ENCODE measurements around the gene AARSD1. TPM values are rescaled to one million over a fixed set of nuclear protein-coding genes. Genes with fewer than 3 reads are reported as not detected.

The AARSD1 gene
- total RNA-seq = 63.6 and 70.4 TPM in 2 replicates

GRCh38 chr17:42964161-42964932, at the start of gene AARSD1:
Gene AARSD1, minus strand, starts transcription at chr17:42964454. Its CDS starts 14 bp downstream, at chr17:42964440.
- no peak for TF ChIP-seq CTCF (IDR thresholded peaks at IDR 0.05)
- H3K4me1 Mint-ChIP-seq = peaks cover 14% of the 10 kb centered on the region
- peaks cover 44% of the 10 kb centered on the region for H3K36me3 Mint-ChIP-seq (ENCODE audit: low read depth)
- H3K4me3 Mint-ChIP-seq = peak within 1 kb of the TSS; percentile 97
- peak; percentile 94 for ATAC-seq (ENCODE audit: low read depth)
- ChIA-PET POLR2A (interaction anchor here (0.5 to 3.1 kb wide), 11 partner anchors 10 to 351 kb away, joined by 3 to 49 read pairs (median 4); partner anchors contain the start of genes IFI35, PTGES3L, RPL27 and RUNDC1), CTCF (interaction anchor here (2.0 kb wide), 1 partner anchor 34 kb away, joined by 11 read pairs; the partner anchor contains the start of gene RPL27)
- intact Hi-C loops (cut with micrococcal nuclease) = loop anchor here (1.0 kb wide), 3 partner anchors 16 to 34 kb away; partner anchors contain the start of genes PTGES3L, RPL27 and RUNDC1
- H3K27me3 Mint-ChIP-seq = no peaks in the 10 kb centered on the region
- H3K9me3 Mint-ChIP-seq = no peaks in the 10 kb centered on the region
- peak within 1 kb of the TSS; percentile 87 for H3K27ac Mint-ChIP-seq
- peak; percentile 79 for DNase-seq

- CTCF ChIA-PET = interaction anchor here (1.5 kb wide), 1 partner anchor 11 kb away, joined by 5 read pairs; no protein-coding TSS in a partner anchor
- H3K4me3 Mint-ChIP-seq = no peak overlapping the region
- H3K4me1 Mint-ChIP-seq = peaks cover 5% of the 10 kb centered on the region
- intact Hi-C loops (cut with micrococcal nuclease) = no loop called here
- no peak for DNase-seq
- POLR2A ChIA-PET = interaction anchor here (1.1 to 1.8 kb wide), 3 partner anchors 8 to 15 kb away, joined by 3 to 18 read pairs (median 7); partner anchors contain the start of genes RPL27 and VAT1
- peak overlapping the region; percentile 41 for H3K27ac Mint-ChIP-seq
- no peak for TF ChIP-seq CTCF (IDR thresholded peaks at IDR 0.05)
- peaks cover 52% of the 10 kb centered on the region for H3K36me3 Mint-ChIP-seq (ENCODE audit: low read depth)
- ATAC-seq (ENCODE audit: low read depth) = no peak
- H3K27me3 Mint-ChIP-seq = no peaks in the 10 kb centered on the region
- no peaks in the 10 kb centered on the region for H3K9me3 Mint-ChIP-seq
Observed at GRCh38 chr17:43013296-43013695, 49.0 kb upstream of the AARSD1 start.

GRCh38 chr17:43011728-43012472, 47.6 kb upstream of the AARSD1 start:
- H3K9me3 Mint-ChIP-seq = no peaks in the 10 kb centered on the region
- no peak overlapping the region for H3K4me3 Mint-ChIP-seq
- no peak overlapping the region for H3K27ac Mint-ChIP-seq
- TF ChIP-seq CTCF (IDR thresholded peaks at IDR 0.05) = no peak
- H3K4me1 Mint-ChIP-seq = peaks cover 9% of the 10 kb centered on the region
- intact Hi-C loops (cut with micrococcal nuclease) = no loop called here
- POLR2A ChIA-PET = interaction anchor here (0.5 to 1.8 kb wide), 4 partner anchors 9 to 29 kb away, joined by 3 to 18 read pairs (median 3); partner anchors contain the start of gene VAT1
- DNase-seq = no peak
- no peaks in the 10 kb centered on the region for H3K27me3 Mint-ChIP-seq
- peaks cover 47% of the 10 kb centered on the region for H3K36me3 Mint-ChIP-seq (ENCODE audit: low read depth)
- no peak for ATAC-seq (ENCODE audit: low read depth)
- CTCF ChIA-PET = interaction anchor here (1.5 kb wide), 1 partner anchor 12 kb away, joined by 5 read pairs; no protein-coding TSS in a partner anchor

- ChIA-PET CTCF (interaction anchor here (1.3 kb wide), 1 partner anchor 328 kb away, joined by 3 read pairs; no protein-coding TSS in a partner anchor), POLR2A (interaction anchor here (1.0 kb wide), 1 partner anchor 12 kb away, joined by 7 read pairs; the partner anchor contains the start of gene RPL27)
- no peaks in the 10 kb centered on the region for H3K9me3 Mint-ChIP-seq
- H3K4me3 Mint-ChIP-seq = no peak overlapping the region
- H3K27ac Mint-ChIP-seq = no peak overlapping the region
- no peak for TF ChIP-seq CTCF (IDR thresholded peaks at IDR 0.05)
- H3K4me1 Mint-ChIP-seq = peaks cover 16% of the 10 kb centered on the region
- intact Hi-C loops (cut with micrococcal nuclease) = no loop called here
- DNase-seq (no peak), ATAC-seq (ENCODE audit: low read depth) (no peak)
- H3K36me3 Mint-ChIP-seq (ENCODE audit: low read depth) = peaks cover 48% of the 10 kb centered on the region
- no peaks in the 10 kb centered on the region for H3K27me3 Mint-ChIP-seq
Observed at GRCh38 chr17:43010667-43011308, 46.5 kb upstream of the AARSD1 start.

Data from activated B cell treated with CpG ODN at 0.5 μM for 24 hours (primary cell).